Raji (cell line): ENCODE data around the gene ASB1.

ENCODE experiments used
- POLR2A ChIP-seq: IDR thresholded peaks from 2 replicates; pipeline ENCODE4 v1.6.1; 2011; ENCODE audit warnings: low read depth, low read length, control low read depth; ENCODE audit not compliant: insufficient read depth

The ASB1 gene

DNA sequence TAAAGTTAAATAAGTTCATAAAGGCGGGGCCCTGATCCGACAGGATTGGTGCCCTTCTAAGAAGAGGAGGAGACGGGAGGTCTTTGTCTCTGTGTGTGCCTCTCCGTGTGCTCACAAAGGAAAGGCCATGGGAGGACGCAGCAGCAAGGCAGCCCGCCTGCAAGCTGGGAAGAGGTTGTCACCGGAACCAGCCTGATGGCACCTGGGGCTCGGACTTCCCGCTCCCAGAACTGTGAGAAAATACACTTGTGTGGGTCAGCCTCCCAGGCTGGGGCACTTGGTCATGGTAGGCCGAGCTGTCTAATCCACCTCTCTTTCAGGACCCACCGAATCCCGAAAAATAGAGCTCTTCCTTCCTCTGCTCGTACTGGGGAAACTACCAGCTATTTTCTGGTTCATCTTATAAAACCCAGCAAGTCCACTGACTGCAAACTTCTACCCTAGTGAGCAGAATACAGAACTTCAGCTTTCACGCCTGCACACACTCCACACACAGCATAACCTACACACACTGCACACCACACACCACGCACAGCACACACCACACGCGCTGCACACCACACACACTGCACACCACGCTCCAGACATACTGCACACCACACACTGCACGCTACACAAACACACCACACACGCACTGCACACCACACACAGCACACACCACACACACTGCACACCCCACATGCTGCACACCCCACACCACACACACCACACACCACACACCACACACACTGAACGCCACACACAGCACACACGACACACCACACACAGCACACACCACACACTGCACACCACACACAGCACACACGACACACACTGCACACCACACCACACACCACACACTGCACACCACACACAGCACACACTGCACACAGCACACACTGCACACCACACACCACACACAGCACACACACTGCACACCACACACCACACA lies 58.1 kb downstream of the ASB1 start:
- TF ChIP-seq POLR2A = no peak

DNA sequence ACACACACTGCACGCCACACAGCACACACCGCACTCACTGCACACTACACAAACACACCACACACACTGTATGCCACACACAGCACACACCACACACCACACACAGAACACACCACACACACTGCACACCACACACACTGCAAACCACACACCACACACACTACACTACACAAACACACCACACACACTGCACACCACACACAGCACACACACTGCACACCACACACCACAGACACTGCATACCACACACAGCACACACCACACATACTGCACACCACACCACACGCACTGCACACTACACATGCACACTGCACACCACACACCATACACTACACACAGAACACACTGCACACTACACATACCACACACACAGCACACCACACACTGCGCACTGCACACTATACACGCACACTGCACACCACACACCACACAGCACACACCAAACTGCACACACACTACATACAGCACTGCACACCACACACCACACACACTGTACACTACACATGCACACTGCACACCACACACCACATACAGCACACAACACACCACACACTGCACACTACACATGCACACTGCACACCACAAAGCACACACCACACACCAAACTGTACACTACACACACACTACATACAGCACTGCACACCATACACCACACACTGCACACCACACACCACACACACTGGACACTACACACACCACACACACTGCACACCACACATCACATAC lies 59.6 kb downstream of the ASB1 start:
- TF ChIP-seq POLR2A = no peak

DNA sequence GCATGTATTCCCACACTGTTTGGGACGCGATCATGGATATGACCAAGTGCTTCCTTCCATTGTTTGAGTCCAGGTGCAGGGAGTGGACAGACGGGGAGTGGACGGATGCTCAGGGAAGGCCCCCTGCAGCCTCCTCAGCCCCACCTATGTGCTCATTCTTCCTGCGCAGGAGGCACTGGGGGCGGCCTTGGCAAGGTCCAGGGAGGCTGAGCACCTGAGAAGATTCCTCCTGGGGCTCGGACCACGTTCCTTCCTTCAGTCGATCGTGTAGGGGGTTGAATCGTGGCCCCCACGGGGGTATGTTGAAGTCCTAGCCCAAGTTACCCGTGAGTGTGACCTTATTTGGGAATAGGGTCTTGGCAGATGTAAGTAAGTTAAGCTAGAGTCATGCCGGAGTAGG lies 60.4 kb downstream of the ASB1 start:
- TF ChIP-seq POLR2A = no peak

DNA sequence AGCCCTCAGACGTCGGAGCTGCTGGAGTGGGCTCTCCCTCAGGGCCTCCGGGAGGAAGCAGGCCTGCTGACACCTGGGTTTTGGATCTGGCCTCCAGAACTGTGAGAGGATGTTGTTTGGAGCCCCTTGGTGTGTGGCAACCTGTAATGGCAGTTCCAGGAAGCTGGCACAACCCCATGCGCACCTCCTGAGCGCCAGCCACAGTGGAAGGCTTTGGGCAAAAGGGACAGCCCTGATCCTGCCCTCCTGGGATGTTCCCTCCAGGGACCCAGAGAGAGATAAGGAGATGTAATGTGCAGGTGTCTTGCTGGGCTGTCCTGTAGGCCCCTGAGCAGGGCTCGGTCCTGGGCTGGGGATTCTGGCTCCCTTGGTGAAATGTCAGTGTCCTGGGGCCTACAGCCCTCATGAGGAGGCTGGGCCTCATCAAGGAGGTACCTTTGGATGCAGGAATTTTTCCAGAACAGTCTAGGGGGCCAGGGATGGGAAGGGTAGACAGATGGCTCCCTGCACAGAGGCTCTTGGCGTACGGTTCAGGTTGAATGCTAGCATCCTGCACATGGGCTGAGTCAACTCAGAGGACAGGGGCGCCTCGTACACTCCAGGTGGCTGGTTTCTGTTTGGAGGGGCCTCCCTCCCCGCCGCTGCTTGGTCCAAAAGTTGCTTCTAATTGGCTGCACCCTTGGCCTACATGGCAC lies 61.1 kb downstream of the ASB1 start:
- no peak for TF ChIP-seq POLR2A

DNA sequence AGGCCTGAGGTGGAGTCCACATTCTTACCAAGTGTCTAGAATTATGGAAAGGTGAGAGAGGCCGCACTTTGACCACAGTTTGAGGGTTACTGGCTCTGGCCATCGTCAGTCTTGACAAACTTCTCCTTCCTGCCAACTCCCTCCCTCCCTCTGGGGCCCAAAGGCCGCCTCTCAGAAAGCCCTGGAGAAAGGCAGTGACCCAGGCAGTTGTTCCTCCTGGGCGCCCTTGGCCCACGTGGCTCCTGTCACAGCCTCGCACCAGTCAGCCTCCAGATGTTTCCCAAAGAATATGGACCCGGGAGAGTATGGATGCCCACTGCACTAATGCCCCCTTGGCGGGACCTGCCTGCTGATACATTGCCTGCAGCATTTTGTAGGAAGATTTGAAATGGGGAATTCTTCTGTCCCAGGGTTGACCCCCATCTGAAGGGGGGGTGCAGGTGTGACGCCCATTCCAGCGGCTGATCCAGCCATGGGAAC lies 61.7 kb downstream of the ASB1 start:
- TF ChIP-seq POLR2A = no peak

DNA sequence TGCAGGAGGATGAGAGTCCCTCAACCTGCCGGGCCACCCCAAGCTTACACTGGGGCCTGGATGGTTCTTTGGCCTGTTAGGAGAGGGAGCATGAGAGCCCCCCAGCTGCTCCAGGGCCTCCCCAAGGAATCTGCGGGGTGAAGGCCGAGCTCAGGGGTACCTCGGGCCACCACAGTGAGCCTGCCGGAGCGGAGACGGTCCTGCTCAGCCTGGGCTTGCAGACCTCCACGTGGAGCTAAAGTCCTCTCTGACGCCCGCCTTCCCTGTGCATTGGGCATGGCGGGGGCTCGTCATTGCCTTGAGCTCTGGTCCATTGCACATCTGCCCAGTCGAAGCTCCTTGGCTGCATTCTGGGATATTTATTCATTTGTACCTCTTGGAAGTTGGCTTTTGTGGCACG lies 62.7 kb downstream of the ASB1 start:
- no peak for TF ChIP-seq POLR2A

DNA sequence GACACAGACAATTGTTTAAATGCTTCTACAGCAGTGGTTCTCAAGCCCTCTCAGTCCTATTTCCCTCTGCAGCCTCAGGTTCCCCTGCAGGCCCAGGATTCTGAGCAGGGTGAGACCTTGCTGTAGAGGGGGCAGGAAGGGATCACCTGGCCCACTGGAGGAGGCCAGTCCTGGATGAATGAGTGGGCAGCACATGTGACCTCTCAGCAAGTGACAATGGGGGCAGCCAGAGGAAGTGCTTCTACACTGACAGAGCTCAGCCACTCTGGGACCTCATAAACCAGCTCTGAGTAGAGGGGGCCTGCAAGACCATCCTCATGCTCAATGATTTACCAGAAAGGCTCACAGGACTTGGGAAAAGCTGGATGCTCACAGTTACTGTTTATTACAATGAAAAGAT lies 63.2 kb downstream of the ASB1 start:
- TF ChIP-seq POLR2A = no peak

DNA sequence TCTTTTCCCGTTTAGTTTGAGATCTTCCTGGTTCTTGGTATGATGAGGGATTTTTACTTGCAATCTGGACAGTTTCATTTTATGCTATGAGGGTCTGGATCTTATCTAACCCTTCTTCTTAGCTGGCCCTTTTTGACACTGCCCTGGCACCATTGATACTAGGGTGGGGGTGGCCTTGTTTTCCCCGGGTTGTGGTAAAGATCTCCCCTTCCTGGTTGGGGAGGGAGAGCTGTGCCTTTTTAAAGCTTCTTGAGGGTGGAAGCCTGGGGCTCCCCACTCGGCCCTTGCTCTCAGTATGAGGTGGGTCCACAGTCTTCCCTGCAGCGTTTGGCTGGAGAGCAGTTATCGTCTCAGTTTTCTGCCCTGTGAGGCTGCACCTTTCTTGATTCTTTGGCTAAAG lies 66.1 kb downstream of the ASB1 start:
- TF ChIP-seq POLR2A = no peak

DNA sequence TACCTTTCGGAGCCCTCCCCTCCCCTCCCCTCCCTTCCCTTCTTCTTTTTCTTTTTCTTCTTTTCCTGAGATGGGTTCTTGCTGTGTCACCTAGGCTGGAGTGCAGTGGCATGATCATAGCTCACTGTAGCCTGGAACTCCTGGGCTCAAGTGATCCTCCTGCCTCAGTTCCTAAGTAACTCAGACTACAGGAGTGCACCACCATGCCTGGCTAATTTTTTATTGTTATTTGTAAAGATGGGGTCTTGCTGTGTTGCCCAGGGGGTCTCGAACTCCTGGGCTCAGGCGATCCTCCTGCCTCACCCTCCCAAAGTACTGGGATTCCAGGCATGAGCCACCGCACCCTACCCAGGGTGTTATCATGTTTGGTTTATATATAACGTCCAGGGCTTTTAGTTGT lies 66.7 kb downstream of the ASB1 start:
- no peak for TF ChIP-seq POLR2A

DNA sequence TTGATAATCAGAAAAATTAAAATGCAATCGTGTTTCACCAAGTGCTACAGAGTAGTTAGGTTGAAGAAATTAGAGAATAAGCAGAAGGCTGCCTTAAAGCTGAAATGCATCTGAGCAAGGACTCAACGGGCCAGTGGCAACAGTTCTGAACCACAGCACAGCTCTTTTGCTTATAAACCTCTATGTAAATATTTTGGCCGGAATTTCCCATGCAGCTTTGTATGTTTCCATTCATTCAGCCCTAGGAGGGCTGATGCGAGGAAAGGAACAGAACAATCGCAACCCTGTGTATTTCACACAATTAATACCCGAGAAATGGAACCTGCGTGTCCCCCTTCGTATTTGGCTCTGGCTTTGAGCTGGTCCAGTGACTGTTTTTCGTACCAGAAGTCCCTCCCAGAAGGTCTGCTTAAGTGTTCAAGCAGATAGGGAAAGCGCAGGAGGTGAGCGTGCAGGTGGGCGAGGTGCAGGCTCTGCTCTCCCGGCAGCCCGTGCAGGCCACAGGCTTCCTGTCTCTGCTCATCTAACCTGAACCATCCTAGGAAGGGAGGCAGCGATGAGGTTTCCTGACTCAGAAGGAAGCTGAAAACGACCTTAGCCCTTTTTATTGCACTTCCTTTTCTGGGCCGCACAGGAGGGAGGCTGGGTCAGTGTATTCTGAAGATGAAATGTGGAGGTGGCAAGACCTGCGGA lies 67.3 kb downstream of the ASB1 start:
- TF ChIP-seq POLR2A = no peak

DNA sequence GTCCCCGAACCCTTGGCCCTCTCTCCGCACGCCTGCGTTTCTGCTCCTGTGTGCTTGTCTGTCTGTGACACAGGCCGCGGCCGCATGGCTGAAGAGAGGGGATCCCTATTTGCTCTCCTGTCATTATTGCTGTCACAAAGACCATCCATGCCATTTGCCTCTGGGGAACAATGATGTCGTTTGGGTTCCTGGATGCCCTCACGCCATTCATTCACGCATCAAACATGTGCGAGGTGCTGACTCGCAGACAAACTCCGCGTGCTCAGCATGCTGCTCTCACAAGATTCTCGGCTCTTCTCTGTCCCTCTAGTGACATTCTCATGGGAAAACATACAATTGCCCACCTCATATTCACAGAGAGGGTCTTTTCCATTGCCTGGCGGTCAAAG lies 67.8 kb downstream of the ASB1 start:
- TF ChIP-seq POLR2A = no peak

DNA sequence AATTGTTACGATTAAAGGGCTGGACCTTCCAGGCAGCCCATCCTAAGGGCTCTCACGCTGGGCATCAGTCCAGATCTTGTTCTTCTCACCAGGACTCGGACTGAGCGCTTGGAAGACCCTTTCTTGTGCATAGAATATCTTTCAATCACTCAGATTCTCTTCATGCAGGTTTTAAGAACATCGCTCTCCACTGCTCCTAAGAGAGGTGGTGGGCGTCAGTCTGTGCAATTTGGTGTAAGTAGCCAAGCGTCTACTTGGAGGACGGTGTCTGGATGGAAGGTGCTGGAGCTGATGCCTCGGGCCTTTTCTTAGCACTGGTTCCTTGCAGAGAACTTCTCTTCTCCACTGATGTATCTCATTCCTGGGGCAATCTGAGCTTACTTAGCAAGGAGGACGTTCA lies 68.7 kb downstream of the ASB1 start:
- TF ChIP-seq POLR2A = no peak

DNA sequence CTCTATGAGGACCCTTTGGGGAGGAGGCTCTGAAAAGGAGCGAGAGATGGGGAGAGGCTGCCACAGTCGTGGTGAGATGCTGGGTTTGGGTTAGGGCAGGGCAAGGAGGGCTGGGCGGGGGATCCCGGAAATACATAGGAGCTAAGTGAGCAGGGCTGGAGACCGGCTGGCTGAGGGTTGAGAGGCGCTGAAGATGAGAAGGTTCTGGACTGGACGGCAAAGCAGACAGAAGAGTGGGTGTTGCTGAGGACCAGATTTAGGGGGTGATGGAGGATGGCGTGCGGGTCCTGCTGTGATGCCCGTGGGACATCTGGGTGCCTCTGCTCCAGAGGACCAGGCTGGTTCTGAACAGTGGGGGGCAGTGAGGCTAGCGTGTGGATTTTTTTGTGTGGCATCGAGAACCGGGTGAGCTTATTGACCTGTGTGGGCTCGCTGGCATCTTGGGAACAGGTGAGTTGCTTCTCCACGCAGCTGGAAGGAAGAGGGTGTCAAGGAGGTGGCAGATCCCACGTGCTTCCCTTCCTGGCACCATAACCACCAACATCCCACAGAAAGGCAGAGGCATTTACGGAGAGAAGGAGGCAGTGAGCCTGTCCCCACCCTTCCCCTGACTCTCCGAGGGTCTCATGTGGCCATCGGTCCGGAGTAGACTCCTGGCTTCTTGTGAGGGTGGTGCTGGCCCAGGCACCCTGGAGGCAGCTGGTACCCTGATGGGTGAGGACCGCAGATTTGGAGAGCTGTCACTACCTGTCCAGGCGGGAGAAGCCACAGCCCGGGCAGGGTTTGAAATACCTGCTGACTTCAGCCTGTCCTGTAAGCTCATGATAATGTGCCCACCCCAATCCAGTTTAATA lies 70.3 kb downstream of the ASB1 start:
- TF ChIP-seq POLR2A = no peak

DNA sequence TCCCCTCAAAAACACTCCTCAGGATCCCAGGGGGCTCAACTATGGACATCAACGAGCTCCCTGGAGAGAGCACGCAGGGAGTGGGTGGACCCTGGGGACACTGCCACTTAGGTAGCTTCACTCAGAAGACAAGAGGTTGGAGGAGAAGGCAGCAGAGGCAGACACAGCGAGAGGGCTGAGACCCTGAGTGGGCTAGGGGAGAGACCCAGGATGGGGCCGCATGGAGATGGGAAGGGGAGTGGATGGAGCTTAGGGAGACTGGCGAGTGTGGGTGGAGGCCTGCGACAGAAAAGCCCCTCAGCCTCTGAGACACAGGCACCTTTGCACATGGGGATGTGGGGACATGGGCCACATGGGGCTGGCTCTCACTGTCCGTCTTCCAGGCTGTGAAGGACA lies 70.9 kb downstream of the ASB1 start:
- TF ChIP-seq POLR2A = no peak
